ENCODE results near the gene CA12. TPM values are rescaled to one million over a fixed set of nuclear protein-coding genes. Genes with fewer than 3 reads are reported as not detected.

The CA12 gene
- total RNA-seq, 2 experiments from 2014 or later: 0.58 TPM; not detected in 1

DNA sequence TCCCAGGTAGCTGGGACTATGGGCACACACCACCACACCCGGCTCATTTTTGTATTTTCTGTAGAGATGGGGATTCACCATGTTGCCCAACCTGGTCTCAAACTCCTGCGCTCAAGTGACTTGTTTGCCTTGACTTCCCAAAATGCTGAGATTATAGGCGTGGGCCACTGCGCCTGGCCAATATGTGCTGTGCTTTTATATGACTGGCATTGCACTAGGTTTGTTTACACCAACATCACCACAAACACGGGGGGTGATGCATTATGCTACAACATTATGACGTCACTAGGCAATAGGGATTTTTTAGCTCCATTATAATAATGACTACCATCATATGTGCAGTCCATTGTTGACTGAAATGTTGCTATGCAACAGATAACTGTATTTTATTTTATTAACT lies 97.3 kb downstream of the CA12 start:
- CTCF ChIA-PET: no interaction called here
- TF ChIP-seq, protein P1, sequence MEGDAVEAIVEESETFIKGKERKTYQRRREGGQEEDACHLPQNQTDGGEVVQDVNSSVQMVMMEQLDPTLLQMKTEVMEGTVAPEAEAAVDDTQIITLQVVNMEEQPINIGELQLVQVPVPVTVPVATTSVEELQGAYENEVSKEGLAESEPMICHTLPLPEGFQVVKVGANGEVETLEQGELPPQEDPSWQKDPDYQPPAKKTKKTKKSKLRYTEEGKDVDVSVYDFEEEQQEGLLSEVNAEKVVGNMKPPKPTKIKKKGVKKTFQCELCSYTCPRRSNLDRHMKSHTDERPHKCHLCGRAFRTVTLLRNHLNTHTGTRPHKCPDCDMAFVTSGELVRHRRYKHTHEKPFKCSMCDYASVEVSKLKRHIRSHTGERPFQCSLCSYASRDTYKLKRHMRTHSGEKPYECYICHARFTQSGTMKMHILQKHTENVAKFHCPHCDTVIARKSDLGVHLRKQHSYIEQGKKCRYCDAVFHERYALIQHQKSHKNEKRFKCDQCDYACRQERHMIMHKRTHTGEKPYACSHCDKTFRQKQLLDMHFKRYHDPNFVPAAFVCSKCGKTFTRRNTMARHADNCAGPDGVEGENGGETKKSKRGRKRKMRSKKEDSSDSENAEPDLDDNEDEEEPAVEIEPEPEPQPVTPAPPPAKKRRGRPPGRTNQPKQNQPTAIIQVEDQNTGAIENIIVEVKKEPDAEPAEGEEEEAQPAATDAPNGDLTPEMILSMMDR (IDR thresholded peaks at IDR 0.05): no peak
- Mint-ChIP-seq H3K4me1 (ENCODE audit: low read depth) (peaks cover 14% of the 10 kb centered on the region), H3K9me3 (no peaks in the 10 kb centered on the region), H3K4me3 (no peak overlapping the region), H3K36me3 (ENCODE audit: low read depth) (peaks cover 10% of the 10 kb centered on the region), H3K27ac (no peak overlapping the region), H3K27me3 (no peaks in the 10 kb centered on the region)
- ATAC-seq (no peak), DNase-seq (no peak)
- intact Hi-C loops (cut with micrococcal nuclease): no loop called here
- POLR2A ChIA-PET: interaction anchor here (1.9 kb wide), 1 partner anchor 11 kb away, joined by 6 read pairs; no protein-coding TSS in a partner anchor

DNA sequence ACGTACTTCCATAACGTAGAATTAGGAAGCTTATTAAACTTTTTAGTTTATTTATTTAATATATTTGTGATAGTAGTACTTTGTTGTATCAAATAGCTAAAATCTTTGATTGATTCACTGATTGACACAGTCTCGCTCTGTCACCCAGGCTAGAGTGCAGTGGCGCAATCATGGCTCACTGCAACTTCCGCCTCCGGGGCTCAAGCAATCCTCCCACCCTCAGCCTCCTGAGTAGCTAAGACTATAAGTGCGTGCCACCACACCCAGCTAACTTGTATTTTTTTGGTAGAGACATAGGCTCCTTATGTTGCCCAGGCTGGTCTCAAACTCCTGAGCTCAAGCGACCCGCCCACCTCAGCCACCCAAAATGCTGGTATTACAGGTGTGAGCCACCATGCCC lies 98.5 kb downstream of the CA12 start:
- H3K4me1 Mint-ChIP-seq (ENCODE audit: low read depth): peaks cover 12% of the 10 kb centered on the region
- H3K27me3 Mint-ChIP-seq: no peaks in the 10 kb centered on the region
- no peak overlapping the region for H3K4me3 Mint-ChIP-seq
- ChIA-PET CTCF (interaction anchor here (1.0 to 1.3 kb wide), 3 partner anchors 9 to 235 kb away, joined by 3 to 6 read pairs (median 4); no protein-coding TSS in a partner anchor), POLR2A (no interaction called here)
- peaks cover 12% of the 10 kb centered on the region for H3K36me3 Mint-ChIP-seq (ENCODE audit: low read depth)
- TF ChIP-seq, protein P1 (IDR thresholded peaks at IDR 0.05): no peak
- intact Hi-C loops (cut with micrococcal nuclease): no loop called here
- no peak for ATAC-seq
- DNase-seq: no peak
- H3K27ac Mint-ChIP-seq: no peak overlapping the region
- H3K9me3 Mint-ChIP-seq: no peaks in the 10 kb centered on the region

DNA sequence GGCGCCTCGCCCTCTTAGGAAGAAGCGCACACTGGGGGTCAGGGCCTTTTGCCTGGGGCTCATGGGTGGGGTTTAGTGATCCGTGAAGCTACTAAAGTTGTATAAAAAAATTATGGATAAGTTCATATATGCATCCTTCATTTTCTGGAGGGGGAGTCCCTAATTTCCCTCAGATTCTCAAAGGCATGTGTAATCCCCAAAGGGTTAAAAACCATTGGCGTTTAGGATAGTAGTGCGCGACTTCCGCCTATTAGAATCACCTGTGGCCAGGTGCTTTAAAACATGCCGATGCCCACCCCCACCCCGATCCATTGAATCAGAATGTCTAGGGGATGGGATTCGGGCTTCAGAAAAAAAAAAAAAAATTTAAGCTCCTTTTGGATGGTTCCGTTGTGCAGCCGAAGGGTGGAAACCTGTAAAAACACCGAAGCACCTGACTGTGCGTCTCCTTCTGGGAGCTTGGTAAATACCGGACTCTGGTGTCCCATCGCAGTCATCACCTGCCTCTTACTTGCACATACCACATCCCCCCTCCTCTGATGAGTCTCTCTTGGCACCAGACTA lies 103.7 kb downstream of the CA12 start:
- Mint-ChIP-seq H3K9me3 (no peaks in the 10 kb centered on the region), H3K27me3 (no peaks in the 10 kb centered on the region), H3K4me3 (peak overlapping the region; percentile 70), H3K4me1 (ENCODE audit: low read depth) (peaks cover 30% of the 10 kb centered on the region), H3K36me3 (ENCODE audit: low read depth) (peaks cover 6% of the 10 kb centered on the region), H3K27ac (peak overlapping the region; percentile 59)
- ChIA-PET POLR2A (no interaction called here), CTCF (interaction anchor here (0.8 to 2.5 kb wide), 4 partner anchors 11 to 121 kb away, joined by 3 to 10 read pairs (median 3); partner anchors contain the start of gene RPS27L)
- DNase-seq (no peak), ATAC-seq (no peak)
- intact Hi-C loops (cut with micrococcal nuclease): loop anchor here (5.0 to 10.0 kb wide), 2 partner anchors 86 to 123 kb away; partner anchors contain the start of gene RPS27L
- TF ChIP-seq, protein P1 (IDR thresholded peaks at IDR 0.05): no peak

DNA sequence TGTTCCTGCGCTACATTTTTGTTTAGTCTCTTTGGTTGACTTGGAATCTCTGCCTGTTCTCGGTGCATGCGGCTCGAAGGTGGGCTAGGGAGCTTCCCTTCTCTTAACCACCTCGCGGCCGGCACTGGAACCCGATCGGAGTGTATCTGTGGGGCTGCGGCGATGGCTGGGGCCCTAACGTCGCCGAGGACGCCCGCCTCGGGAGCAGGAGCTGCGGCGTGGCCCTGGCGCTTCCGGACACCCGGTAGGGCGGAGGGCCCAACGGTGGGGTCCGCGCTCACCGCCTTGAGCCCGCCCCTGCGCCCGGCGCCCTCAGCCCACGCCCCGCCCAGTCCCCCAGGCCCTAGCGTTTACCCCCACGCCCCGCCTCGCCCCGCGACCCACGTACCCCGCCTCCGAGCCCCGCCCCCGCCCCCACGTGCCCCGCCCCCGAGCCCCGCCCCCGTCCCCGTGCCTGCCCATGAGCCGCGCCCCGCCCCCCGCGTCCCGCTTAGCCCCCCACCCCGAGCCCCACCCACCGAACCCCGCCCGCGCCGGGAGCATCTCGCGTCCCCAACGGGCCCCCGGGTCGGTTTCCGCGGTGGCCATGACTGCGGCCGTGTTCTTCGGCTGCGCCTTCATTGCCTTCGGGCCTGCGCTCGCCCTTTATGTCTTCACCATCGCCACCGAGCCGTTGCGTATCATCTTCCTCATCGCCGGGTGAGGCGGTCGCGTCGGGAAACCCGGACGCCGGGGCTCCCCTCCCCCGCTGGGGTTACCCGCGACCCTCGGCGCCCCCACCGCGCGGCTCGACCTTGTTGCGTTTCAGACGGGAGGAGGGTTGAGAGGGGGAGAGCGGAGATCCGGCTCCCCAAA lies 104.4 kb downstream of the CA12 start, which contains the start of gene APH1B:
APH1B (plus strand) TSS at position 568 of the 855 bp plus-strand sequence; CDS start at position 587, 19 bp downstream.
- H3K27ac Mint-ChIP-seq: peak within 1 kb of the TSS; percentile 91
- ChIA-PET POLR2A (interaction anchor here (0.8 kb wide), 2 partner anchors 17 to 60 kb away, joined by 3 read pairs; no protein-coding TSS in a partner anchor), CTCF (interaction anchor here (0.8 to 2.5 kb wide), 5 partner anchors 11 to 120 kb away, joined by 3 to 10 read pairs (median 3); partner anchors contain the start of gene RPS27L)
- DNase-seq (peak; percentile 77), ATAC-seq (peak; percentile 84)
- TF ChIP-seq, protein P1 (IDR thresholded peaks at IDR 0.05): no peak
- H3K27me3 Mint-ChIP-seq: no peaks in the 10 kb centered on the region
- intact Hi-C loops (cut with micrococcal nuclease): loop anchor here (5.0 to 10.0 kb wide), 2 partner anchors 85 to 122 kb away; partner anchors contain the start of gene RPS27L
- peaks cover 33% of the 10 kb centered on the region for H3K4me1 Mint-ChIP-seq (ENCODE audit: low read depth)
- H3K36me3 Mint-ChIP-seq (ENCODE audit: low read depth): peaks cover 10% of the 10 kb centered on the region
- peaks cover 2% of the 10 kb centered on the region for H3K9me3 Mint-ChIP-seq
- peak within 1 kb of the TSS; percentile 81 for H3K4me3 Mint-ChIP-seq
